Natural killer cell (primary cell): ENCODE results near the gene FILIP1L. TPM values are rescaled to one million over a fixed set of nuclear protein-coding genes. Genes with fewer than 3 reads are reported as not detected.

ENCODE experiments used
- ATAC-seq, 3 donors: fragments of 150-1000 bp in 2 of 3; fragments of 200-7000 bp in 1 of 3; cut with Tn5 transposase; 1 replicate in 1 of 3; 2 replicates in 2 of 3; pipeline ENCODE4 v1.10.0; 2021; ENCODE audit warnings: mild to moderate bottlenecking in 2 of 3, moderate library complexity in 2 of 3
- DNase-seq, 2 donors: peaks; one replicate each; pipeline versions ENCODE4 v3.0.0 to v3.0.0-alpha.2; 2013 to 2021; ENCODE audit warnings: mixed read lengths in 1 of 2
- H3K27ac ChIP-seq: one replicate; pipeline ENCODE4 v1.5.1; 2013; ENCODE audit warnings: mild to moderate bottlenecking, low read length
- H3K27me3 ChIP-seq: one replicate; pipeline ENCODE4 v1.6.1; 2013; ENCODE audit warnings: low read length; ENCODE audit not compliant: control insufficient read depth, insufficient read depth
- H3K36me3 ChIP-seq: one replicate; pipeline ENCODE4 v1.6.1; 2013; ENCODE audit warnings: low read length; ENCODE audit not compliant: control insufficient read depth, insufficient read depth
- H3K4me1 ChIP-seq: one replicate; pipeline ENCODE4 v1.6.1; 2013; ENCODE audit warnings: low read length; ENCODE audit not compliant: control insufficient read depth, insufficient read depth
- H3K4me3 ChIP-seq: one replicate; pipeline ENCODE4 v1.5.1; 2013; ENCODE audit warnings: low read length
- H3K9me3 ChIP-seq: one replicate; pipeline ENCODE4 v1.6.1; 2013; ENCODE audit warnings: low read length; ENCODE audit not compliant: control insufficient read depth, insufficient read depth
- H3K27ac Mint-ChIP-seq, 2 donors: one replicate each; pipeline ENCODE4 v1.8.0; 2022; ENCODE audit warnings: mild to moderate bottlenecking in 2 of 2, mixed read lengths in 2 of 2, moderate library complexity in 1 of 2
- H3K27me3 Mint-ChIP-seq, 2 donors: one replicate each; pipeline ENCODE4 v1.8.0; 2022; ENCODE audit warnings: low read depth in 2 of 2, mixed read lengths in 2 of 2
- H3K36me3 Mint-ChIP-seq: one replicate; pipeline ENCODE4 v1.8.0; 2022; ENCODE audit warnings: mixed read lengths
- H3K4me1 Mint-ChIP-seq, 2 donors: one replicate each; pipeline ENCODE4 v1.8.0; 2022; ENCODE audit warnings: mixed read lengths in 2 of 2
- H3K4me3 Mint-ChIP-seq: one replicate; pipeline ENCODE4 v1.8.0; 2022; ENCODE audit warnings: mild to moderate bottlenecking, moderate library complexity, mixed read lengths
- H3K9me3 Mint-ChIP-seq, 2 donors: one replicate each; pipeline ENCODE4 v1.8.0; 2022; ENCODE audit warnings: mixed read lengths in 2 of 2
- WGBS: methylation state at CpG from one replicate; pipeline ENCODE4 v1.1.7; 2013; ENCODE audit warnings: missing lambda C conversion rate; ENCODE audit not compliant: insufficient coverage; 5-methylcytosine and 5-hydroxymethylcytosine counted together
- intact Hi-C: fragments of 100-400 bp; cut with micrococcal nuclease; formaldehyde crosslinking; loops from one replicate; pipeline ENCODE4 v1.14.2; 2022
- total RNA-seq, 4 donors: library from RNA; stranded (reverse); fragments of 120-200 nt in 1 of 4; gene quantifications; one replicate each; pipeline versions ENCODE4 v1.2.3 to v1.2.4, GENCODE V29; 2013 to 2022
- TF ChIP-seq, protein P1 (sequence below): fragments of 200-600 bp; IDR thresholded peaks from one replicate; pipeline ENCODE4 v1.8.0; 2022; ENCODE audit warnings: antibody characterized with exemption

Gene FILIP1L
- total RNA-seq, 3 donors from 2014 or later (not counting 1 experiment from before 2014, with no cell fraction given): 0.12 TPM; not detected in 2

DNA sequence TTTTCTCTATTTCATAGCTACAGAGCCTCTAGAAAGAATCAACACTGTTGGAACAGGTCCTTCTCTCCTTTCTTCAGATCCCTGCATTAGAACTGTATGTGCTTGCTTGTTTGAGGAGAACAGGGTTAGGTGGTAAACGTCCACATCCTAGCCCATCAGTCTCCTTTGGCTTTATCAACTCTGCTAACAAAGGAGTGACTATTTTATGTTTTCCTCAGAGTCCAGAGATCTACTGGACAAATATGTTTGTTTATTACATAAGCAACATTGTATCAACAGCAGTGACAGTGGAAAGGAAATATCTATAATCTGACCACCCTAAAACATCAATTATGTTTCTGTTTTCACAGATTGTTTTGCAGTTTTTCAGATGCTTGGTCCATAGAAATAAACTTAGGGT lies 257.0 kb downstream of the FILIP1L start:
- 80% methylated on average over 1 of the region's 1 CpG for WGBS
- H3K4me3 Mint-ChIP-seq: no peak overlapping the region
- TF ChIP-seq, protein P1, sequence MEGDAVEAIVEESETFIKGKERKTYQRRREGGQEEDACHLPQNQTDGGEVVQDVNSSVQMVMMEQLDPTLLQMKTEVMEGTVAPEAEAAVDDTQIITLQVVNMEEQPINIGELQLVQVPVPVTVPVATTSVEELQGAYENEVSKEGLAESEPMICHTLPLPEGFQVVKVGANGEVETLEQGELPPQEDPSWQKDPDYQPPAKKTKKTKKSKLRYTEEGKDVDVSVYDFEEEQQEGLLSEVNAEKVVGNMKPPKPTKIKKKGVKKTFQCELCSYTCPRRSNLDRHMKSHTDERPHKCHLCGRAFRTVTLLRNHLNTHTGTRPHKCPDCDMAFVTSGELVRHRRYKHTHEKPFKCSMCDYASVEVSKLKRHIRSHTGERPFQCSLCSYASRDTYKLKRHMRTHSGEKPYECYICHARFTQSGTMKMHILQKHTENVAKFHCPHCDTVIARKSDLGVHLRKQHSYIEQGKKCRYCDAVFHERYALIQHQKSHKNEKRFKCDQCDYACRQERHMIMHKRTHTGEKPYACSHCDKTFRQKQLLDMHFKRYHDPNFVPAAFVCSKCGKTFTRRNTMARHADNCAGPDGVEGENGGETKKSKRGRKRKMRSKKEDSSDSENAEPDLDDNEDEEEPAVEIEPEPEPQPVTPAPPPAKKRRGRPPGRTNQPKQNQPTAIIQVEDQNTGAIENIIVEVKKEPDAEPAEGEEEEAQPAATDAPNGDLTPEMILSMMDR: no peak

DNA sequence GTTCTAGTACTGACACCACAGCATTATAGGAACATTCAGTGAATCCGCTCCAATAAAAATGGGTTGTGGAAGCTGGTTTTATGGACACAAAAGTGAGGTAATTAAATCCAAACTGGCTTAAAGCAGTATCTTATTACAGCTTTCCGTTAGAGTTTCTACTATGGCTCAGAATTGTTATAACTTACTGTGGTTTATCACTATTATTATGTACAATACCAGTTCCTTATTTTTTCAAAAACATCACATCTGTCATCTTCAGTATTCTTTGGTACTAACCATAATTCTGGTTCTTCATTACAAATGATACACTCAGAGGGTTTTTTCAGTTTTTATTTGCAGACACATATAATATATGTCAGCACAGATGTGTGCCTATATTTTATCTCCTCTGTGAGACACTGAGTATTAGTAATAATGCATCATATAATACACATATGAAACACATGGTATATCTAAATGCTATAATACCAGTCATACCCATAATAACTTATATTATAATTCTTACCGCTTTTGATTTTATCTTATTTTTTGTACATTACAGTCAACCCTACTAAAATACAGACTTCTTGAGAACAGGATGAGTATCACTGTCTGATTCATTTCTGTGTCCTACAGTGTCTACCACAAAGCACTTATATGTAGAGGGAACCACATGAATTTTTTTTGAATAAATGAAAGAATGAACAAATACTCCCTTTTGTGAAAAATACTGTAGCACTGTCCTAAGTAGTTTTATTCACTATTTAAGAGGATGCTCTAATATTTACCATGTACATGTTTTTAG lies 257.7 kb downstream of the FILIP1L start:
- Mint-ChIP-seq H3K9me3 (no peaks in the 10 kb centered on the region), H3K27me3 (no peaks in the 10 kb centered on the region), H3K4me1 (no peaks in the 10 kb centered on the region), H3K36me3 (no peaks in the 10 kb centered on the region), H3K4me3 (no peak overlapping the region), H3K27ac (no peak overlapping the region)
- no peak overlapping the region for H3K4me3 ChIP-seq
- DNase-seq (no peak), ATAC-seq (no peak)
- TF ChIP-seq, protein P1: no peak
- H3K4me1 ChIP-seq: no peaks in the 10 kb centered on the region
- no CpG with 5 or more reads among the region's 3 CpGs for WGBS
- H3K27me3 ChIP-seq: no peaks in the 10 kb centered on the region
- no peaks in the 10 kb centered on the region for H3K36me3 ChIP-seq
- intact Hi-C loops: no loop called here
- H3K27ac ChIP-seq: no peak overlapping the region
- no peaks in the 10 kb centered on the region for H3K9me3 ChIP-seq

More for the DNA sequence above, 257.0 kb downstream of the FILIP1L start:
- no peaks in the 10 kb centered on the region for H3K9me3 Mint-ChIP-seq
- H3K36me3 ChIP-seq: no peaks in the 10 kb centered on the region
- no peak for DNase-seq
- no peaks in the 10 kb centered on the region for H3K4me1 ChIP-seq
- ATAC-seq: no peak
- H3K27me3 Mint-ChIP-seq: no peaks in the 10 kb centered on the region
- H3K27me3 ChIP-seq: no peaks in the 10 kb centered on the region
- H3K4me1 Mint-ChIP-seq: no peaks in the 10 kb centered on the region
- H3K4me3 ChIP-seq: no peak overlapping the region
- H3K27ac ChIP-seq: no peak overlapping the region
- no peak overlapping the region for H3K27ac Mint-ChIP-seq
- intact Hi-C loops: no loop called here
- no peaks in the 10 kb centered on the region for H3K36me3 Mint-ChIP-seq
- H3K9me3 ChIP-seq: no peaks in the 10 kb centered on the region

DNA sequence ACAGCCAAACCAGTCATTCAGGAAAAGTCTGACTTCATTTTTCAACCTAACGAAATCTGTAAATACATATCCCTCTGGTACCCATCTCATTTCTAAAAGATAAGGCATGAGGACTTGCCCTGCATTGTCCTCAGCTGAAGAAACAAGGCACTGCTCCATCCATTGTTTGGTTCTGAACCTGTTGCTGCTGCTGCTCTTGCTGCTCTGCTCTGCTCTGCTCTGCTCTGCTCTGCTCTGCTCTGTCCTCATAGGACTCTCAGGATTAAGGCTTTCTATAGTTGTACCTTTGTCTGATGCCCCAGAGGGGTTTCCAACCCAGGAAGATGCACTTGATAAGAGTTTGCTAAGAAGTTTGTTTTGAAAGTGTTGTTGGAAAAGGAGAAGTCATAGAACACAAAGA lies 258.4 kb downstream of the FILIP1L start:
- no peak for DNase-seq
- ATAC-seq: no peak
- H3K36me3 Mint-ChIP-seq: no peaks in the 10 kb centered on the region
- Histone ChIP-seq H3K4me1 (no peaks in the 10 kb centered on the region), H3K4me3 (no peak overlapping the region), H3K27ac (no peak overlapping the region), H3K9me3 (no peaks in the 10 kb centered on the region), H3K36me3 (no peaks in the 10 kb centered on the region), H3K27me3 (no peaks in the 10 kb centered on the region)
- intact Hi-C loops: no loop called here
- H3K4me1 Mint-ChIP-seq: no peaks in the 10 kb centered on the region
- 98% methylated on average over 1 of the region's 1 CpG for WGBS
- no peaks in the 10 kb centered on the region for H3K9me3 Mint-ChIP-seq
- H3K27ac Mint-ChIP-seq: no peak overlapping the region
- no peak overlapping the region for H3K4me3 Mint-ChIP-seq
- TF ChIP-seq, protein P1: no peak
- no peaks in the 10 kb centered on the region for H3K27me3 Mint-ChIP-seq
